Type B pancreatic cell (in vitro differentiated cells): Measurements from ENCODE around the gene ATXN3. TPM values are rescaled to one million over a fixed set of nuclear protein-coding genes. Genes with fewer than 3 reads are reported as not detected.

Experiments used
- DNase-seq: peaks from one replicate; pipeline ENCODE4 v3.0.0; 2021; ENCODE audit warnings: mixed read lengths; ENCODE audit not compliant: unreplicated experiment; ENCODE audit errors: extremely low spot score
- H3K27ac Mint-ChIP-seq: 2 replicates; pipeline ENCODE4 v1.8.0; 2021; ENCODE audit warnings: mild to moderate bottlenecking, mixed read lengths
- H3K27me3 Mint-ChIP-seq: 2 replicates; pipeline ENCODE4 v1.8.0; 2021; ENCODE audit warnings: mixed read lengths
- H3K36me3 Mint-ChIP-seq: 2 replicates; pipeline ENCODE4 v1.8.0; 2021; ENCODE audit warnings: mixed read lengths
- H3K4me1 Mint-ChIP-seq: one replicate; pipeline ENCODE4 v1.8.0; 2021; ENCODE audit warnings: mixed read lengths; ENCODE audit not compliant: unreplicated experiment
- H3K4me3 Mint-ChIP-seq: 2 replicates; pipeline ENCODE4 v1.8.0; 2021; ENCODE audit warnings: mild to moderate bottlenecking, mixed read lengths
- H3K9me3 Mint-ChIP-seq: 2 replicates; pipeline ENCODE4 v1.8.0; 2021; ENCODE audit warnings: mixed read lengths
- long read RNA-seq: library from polyadenylated mRNA; unstranded; transcript quantifications from one replicate; pipeline ENCODE4 v2.0.0, GENCODE V29; 2020
- total RNA-seq: library from RNA; stranded (reverse); gene quantifications from 2 replicates; pipeline ENCODE4 v1.2.1, GENCODE V29; 2021; ENCODE audit warnings: low replicate concordance
- TF ChIP-seq, protein P1 (sequence below): fragments of 200-600 bp; sonication (generic); conservative IDR thresholded peaks from 2 replicates; pipeline ENCODE4 v1.5.0; 2021; ENCODE audit warnings: antibody characterized with exemption, mild to moderate bottlenecking

The ATXN3 gene
- 30.1 and 30.5 TPM in 2 replicates for total RNA-seq
- long read RNA-seq, full-length matches to known transcripts, result 33 of 49 reads
- long read RNA-seq, partial matches to known transcripts, result 2 of 49 reads
- long read RNA-seq, other reads (novel, unspliced or antisense), result 14 of 49 reads

GRCh38 chr14:92106143-92106926, at the start of gene ATXN3:
ATXN3 (minus strand) TSS chr14:92106582; CDS start chr14:92106552, 30 bp downstream.
- Mint-ChIP-seq H3K4me3 (peak within 1 kb of the TSS; percentile 96), H3K27ac (peak within 1 kb of the TSS; percentile 95), H3K27me3 (peaks cover 3% of the 10 kb centered on the region), H3K4me1 (peaks cover 17% of the 10 kb centered on the region), H3K9me3 (no peaks in the 10 kb centered on the region), H3K36me3 (no peaks in the 10 kb centered on the region)
- DNase-seq, result peak; percentile 95
- TF ChIP-seq, protein P1, sequence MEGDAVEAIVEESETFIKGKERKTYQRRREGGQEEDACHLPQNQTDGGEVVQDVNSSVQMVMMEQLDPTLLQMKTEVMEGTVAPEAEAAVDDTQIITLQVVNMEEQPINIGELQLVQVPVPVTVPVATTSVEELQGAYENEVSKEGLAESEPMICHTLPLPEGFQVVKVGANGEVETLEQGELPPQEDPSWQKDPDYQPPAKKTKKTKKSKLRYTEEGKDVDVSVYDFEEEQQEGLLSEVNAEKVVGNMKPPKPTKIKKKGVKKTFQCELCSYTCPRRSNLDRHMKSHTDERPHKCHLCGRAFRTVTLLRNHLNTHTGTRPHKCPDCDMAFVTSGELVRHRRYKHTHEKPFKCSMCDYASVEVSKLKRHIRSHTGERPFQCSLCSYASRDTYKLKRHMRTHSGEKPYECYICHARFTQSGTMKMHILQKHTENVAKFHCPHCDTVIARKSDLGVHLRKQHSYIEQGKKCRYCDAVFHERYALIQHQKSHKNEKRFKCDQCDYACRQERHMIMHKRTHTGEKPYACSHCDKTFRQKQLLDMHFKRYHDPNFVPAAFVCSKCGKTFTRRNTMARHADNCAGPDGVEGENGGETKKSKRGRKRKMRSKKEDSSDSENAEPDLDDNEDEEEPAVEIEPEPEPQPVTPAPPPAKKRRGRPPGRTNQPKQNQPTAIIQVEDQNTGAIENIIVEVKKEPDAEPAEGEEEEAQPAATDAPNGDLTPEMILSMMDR, result peak; percentile 74

- DNase-seq, result no peak
- Mint-ChIP-seq H3K36me3 (peaks cover 32% of the 10 kb centered on the region), H3K27me3 (no peaks in the 10 kb centered on the region), H3K4me3 (no peak overlapping the region), H3K9me3 (no peaks in the 10 kb centered on the region), H3K27ac (no peak overlapping the region), H3K4me1 (no peaks in the 10 kb centered on the region)
- TF ChIP-seq, protein P1, result no peak
Measured at GRCh38 chr14:92154283-92154942, 48.0 kb upstream of the ATXN3 start.

DNA sequence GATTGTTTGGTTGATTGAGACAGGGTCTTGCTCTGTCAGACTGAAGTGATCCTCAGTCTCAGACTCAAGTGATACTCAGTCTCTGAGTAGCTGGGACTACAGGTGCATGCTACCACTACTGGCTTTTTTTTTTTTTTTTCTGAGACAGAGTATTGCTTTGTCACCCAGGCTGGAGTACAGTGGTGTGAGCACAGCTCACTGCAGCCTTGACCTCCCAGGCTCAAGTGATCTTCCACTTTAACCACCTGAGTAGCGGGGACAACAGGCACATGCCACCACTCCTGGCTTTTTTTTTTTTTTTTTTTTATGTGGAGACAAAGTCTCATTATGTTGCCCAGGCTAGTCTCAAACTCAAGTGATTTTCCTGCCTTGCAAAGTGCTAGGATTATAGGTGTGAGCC, 47.2 kb upstream of the ATXN3 start:
- TF ChIP-seq, protein P1, result no peak
- Mint-ChIP-seq H3K4me3 (no peak overlapping the region), H3K27ac (no peak overlapping the region), H3K9me3 (no peaks in the 10 kb centered on the region), H3K4me1 (no peaks in the 10 kb centered on the region), H3K36me3 (peaks cover 34% of the 10 kb centered on the region), H3K27me3 (no peaks in the 10 kb centered on the region)
- no peak for DNase-seq

DNA sequence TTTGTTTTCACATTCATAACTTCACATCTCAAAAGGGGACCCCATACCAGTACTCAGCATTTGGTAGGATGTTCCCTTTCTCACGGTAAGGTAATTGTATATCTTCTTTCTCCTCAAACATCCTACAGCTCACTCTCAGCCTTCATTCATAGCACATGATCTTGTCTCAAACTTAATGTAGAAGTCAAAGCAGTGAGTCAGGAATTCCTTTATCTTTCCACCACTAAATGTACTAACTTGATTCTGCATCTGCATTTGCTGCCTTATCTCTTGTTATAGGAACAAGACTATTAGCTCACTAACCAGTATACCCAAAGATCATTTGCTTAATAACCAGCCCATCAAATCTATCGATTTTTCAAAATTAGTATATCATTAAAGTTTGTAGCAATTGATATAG, 38.3 kb upstream of the ATXN3 start:
- Mint-ChIP-seq H3K9me3 (no peaks in the 10 kb centered on the region), H3K27me3 (no peaks in the 10 kb centered on the region), H3K4me3 (no peak overlapping the region), H3K27ac (no peak overlapping the region), H3K4me1 (no peaks in the 10 kb centered on the region), H3K36me3 (peaks cover 41% of the 10 kb centered on the region)
- no peak for DNase-seq
- TF ChIP-seq, protein P1, result no peak

DNA sequence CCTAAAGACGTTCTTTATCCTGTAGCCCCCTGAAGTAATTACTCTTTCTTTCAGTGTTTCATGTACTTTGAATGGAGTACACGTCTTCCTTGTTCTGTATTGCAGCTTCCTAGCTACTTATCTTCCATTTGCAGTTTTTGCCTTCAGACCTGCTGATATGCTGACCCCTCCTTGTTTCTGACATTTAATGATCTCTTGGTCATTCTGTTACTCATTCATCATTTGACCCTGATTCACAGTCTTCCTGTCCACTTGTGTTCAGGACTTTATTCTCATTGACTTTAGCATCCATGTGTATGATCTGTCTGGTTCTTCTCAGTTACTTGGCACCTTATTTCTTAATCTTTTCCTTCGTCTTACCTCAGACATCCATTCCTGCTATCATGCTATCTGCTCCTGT, 37.6 kb upstream of the ATXN3 start:
- DNase-seq, result no peak
- Mint-ChIP-seq H3K36me3 (peaks cover 38% of the 10 kb centered on the region), H3K4me1 (no peaks in the 10 kb centered on the region), H3K4me3 (no peak overlapping the region), H3K27ac (no peak overlapping the region), H3K9me3 (no peaks in the 10 kb centered on the region), H3K27me3 (no peaks in the 10 kb centered on the region)
- TF ChIP-seq, protein P1, result no peak
